Subcutaneous adipose tissue (tissue), 4 donors: ENCODE measurements around the gene KAZN. TPM values are rescaled to one million over a fixed set of nuclear protein-coding genes. Genes with fewer than 3 reads are reported as not detected.

ENCODE experiments used
- total RNA-seq, 4 donors: library from RNA; depleted of rRNA; stranded (reverse); fragments of >200 nt; gene quantifications; one replicate each; pipeline ENCODE4 v1.1.0, GENCODE V29; 2016
- TF ChIP-seq, protein P1 (sequence below): fragments of 450-650 bp; IDR thresholded peaks from one replicate; pipeline ENCODE4 v1.5.1; 2016; ENCODE audit warnings: low read depth, mild to moderate bottlenecking, control low read depth, antibody characterized with exemption, moderate library complexity

Gene KAZN
- total RNA-seq, 4 donors from 2014 or later: 7.5 to 22.2 (median 10.4) TPM

DNA sequence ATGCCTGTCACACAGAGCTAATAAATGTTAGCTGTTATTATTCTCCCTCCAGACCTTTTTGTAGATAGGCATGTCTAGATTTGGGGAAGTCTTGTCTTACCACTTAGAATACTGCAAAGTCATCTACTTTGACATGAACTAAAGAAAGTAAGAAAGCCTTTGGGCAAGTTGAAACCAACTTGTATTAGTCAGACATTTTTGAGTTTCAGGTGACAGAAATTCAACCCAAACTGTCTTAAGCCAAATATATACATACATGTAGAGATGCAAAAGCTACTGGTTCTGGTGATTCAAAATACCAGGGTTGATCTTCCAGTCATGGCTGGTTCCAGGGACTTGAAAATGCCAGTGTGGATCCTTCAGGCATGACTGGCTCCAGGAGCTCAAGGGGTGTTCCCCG is 278.3 kb downstream of the KAZN start:
- TF ChIP-seq, protein P1, sequence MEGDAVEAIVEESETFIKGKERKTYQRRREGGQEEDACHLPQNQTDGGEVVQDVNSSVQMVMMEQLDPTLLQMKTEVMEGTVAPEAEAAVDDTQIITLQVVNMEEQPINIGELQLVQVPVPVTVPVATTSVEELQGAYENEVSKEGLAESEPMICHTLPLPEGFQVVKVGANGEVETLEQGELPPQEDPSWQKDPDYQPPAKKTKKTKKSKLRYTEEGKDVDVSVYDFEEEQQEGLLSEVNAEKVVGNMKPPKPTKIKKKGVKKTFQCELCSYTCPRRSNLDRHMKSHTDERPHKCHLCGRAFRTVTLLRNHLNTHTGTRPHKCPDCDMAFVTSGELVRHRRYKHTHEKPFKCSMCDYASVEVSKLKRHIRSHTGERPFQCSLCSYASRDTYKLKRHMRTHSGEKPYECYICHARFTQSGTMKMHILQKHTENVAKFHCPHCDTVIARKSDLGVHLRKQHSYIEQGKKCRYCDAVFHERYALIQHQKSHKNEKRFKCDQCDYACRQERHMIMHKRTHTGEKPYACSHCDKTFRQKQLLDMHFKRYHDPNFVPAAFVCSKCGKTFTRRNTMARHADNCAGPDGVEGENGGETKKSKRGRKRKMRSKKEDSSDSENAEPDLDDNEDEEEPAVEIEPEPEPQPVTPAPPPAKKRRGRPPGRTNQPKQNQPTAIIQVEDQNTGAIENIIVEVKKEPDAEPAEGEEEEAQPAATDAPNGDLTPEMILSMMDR: no peak

DNA sequence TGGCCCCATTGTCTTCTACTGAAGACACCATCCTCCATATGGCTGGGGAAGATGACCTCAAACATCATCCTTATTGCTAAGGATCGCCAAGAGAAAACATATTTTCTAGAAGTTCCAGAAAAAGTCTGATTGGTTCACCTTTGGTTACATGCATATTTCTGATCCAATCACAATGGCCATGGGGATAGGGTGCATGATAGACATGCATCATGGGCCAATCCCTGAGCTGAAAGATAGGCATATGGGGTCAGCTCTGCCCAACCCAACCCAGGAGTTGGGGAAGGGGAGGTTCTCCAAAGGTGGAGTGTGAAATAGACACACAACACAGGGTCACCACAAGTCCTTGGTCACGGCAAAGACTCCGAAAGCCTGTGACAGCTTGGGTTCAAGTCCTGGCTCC is 278.7 kb downstream of the KAZN start:
- TF ChIP-seq, protein P1: no peak

DNA sequence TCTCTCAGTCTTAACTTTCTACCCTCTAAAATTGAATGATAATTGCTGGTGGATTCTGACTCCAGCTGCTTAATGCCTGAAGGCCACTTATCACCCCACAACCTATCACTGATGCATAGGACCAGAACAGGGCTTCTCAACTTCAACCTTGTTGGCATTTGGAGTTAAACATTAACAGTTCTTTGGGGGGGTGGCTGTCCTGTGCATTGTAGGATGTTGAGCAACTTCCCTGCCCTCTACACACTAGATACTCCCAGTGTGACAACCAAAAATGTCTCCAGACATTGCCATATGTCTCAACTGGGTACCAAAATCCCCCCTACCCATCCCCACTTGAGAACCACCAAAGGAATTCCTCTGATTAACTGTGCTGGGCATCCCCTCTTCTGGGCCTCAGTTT is 279.6 kb downstream of the KAZN start:
- TF ChIP-seq, protein P1: no peak

DNA sequence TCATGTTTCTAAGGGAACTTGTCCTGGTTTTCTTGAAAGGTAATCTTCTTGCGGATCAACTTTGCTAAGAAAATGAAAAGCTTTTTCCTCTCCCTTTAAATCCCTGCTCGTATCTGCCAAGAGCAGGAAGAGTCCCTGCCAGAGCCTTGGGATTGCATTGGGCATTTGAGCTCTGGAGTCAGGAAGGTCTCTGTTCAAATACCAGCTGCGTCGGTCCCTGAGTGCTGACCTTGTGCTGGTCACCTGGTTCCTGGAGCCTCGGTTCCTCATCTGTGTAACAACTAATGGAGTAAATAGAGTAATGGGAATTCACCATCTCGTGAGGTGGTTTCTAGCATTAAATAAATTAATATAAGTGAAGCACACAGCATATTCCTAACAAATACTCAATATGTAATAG is 280.5 kb downstream of the KAZN start:
- TF ChIP-seq, protein P1: no peak

DNA sequence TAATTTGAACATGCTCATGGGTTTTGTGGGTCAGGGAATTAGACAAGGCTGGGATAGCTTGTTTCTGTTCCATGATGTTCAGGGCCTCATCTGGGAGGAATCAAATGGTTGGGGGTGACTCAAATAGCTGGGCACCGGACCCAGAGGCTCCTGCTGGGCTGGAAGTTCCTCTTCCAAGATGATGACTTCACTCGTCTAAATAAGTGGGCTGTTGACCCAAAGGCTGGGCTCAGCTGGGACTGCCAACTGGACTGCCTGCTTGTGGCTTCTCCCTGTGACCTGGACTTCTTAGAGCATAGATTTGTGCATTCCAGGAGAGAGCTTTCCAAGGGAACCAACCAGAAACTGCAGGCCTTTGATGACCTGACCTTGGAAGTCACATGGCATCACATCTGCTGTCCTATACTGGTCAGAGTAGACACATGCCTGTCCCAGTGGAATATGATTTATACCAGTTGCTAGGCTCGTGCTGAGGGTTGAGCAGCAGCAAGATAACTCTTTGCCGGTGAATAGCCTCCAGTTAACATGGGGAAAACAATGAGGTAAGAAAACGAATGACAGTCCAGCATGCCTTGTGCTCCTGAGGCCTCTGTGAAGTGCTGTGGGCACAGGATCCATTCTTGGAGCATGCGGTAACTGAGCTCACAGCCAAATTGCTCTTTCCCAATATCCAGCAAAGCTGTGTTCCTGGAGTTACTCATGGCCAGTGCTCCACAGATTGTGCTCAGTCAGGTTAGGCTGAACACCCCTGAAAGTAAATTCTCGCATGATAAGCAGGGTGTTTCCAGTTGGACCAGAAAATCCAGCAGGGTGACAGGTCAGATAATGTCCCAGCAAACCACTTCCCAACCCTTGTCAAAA is 282.2 kb downstream of the KAZN start:
- TF ChIP-seq, protein P1: no peak

DNA sequence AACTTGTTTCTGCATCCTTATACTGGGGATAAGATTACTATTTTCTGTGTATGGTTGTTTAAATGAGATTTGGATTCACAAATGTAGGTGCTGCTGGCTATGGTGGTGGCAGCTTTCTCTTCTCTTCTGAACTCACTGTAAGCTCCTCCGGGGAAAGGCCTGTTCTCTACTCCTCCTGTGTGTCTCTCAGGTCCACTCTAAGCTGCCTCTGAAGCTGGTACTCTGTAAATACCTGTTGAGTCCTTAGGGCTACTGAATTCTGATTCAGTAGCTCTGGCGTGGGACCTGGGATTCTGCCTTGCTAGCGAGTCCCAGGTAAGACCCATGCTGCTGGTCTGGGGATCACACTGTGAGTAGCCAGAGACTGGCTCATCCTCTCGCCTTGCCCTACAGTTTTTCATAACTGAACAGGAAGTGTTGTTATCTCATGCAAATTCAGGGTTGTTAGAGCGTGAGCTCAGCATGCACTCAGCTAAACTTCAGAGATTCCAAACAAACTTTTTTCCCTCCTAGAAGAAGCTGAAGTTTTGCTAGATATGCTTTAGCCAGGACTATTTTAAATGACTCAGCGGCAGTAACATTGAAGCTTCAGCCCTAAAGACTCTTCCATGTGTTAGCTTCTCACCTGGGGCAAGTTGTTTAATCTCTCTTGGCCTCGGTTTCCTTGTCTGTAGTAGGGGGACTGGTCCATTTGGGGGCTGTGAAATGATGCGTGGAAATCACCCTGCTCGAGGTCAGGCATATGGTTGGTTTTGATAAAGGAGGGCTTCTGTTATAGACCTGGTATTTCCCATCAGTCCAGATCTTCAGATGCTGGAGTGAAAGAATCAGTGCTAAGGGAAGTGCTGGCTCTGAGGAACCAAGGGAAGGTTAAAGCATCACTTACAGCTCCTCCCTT is 283.5 kb downstream of the KAZN start:
- TF ChIP-seq, protein P1: no peak

DNA sequence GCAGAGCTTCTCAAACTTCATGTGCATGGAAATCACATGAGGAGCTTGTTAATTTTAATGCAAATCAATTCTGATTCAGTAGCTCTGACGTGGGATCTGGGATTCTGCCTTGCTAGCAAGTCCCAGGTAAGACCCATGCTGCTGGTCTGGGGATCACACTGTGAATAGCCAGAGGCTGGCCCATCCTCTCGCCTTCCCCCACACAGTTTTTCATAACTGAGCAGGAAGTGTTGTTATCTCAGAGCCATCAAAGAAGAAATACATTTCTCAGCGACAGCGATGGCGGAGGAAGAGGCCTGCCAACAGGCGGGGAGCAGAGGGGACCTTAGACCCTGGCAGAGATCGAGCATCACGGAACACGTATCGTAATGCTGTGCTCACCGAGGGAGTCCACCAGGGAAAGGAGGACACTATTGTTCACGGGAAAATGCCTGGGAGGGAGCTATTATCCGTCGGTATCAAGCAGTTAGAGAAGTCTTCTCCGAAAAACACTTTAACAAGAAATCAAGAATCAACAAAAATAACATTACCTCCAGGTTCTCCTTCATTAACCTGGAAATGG is 286.2 kb downstream of the KAZN start:
- TF ChIP-seq, protein P1: no peak
